ENCODE measurements around the gene TBC1D21. TPM values are rescaled to one million over a fixed set of nuclear protein-coding genes. Genes with fewer than 3 reads are reported as not detected.

Gene TBC1D21
- total RNA-seq, 2 donors from 2014 or later: not detected

DNA sequence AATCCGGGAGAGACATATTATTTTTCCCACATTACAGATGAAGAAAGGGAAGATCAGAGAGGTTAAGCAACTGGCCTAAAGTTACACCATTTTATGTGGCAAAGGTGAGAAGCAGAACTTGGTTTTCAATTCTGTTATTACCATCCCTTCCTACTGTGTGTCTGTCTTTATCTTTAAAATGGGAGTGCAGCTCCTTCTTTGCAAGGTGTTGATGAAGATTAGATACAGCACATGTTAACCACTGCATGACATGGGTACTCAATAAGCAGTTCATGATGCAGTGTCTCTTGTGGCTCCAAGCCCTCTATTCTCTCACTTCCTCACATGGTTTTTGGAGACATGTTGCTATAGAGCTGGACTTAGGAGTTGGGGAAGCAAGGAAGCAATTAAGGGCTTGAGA lies 23.1 kb upstream of the TBC1D21 start:
- Mint-ChIP-seq H3K27ac (no peak overlapping the region), H3K9me3 (no peaks in the 10 kb centered on the region), H3K4me3 (no peak overlapping the region), H3K36me3 (ENCODE audit: low read depth) (no peaks in the 10 kb centered on the region), H3K27me3 (peaks cover 55% of the 10 kb centered on the region), H3K4me1 (no peaks in the 10 kb centered on the region)
- no peak for ATAC-seq (replicated peaks)

DNA sequence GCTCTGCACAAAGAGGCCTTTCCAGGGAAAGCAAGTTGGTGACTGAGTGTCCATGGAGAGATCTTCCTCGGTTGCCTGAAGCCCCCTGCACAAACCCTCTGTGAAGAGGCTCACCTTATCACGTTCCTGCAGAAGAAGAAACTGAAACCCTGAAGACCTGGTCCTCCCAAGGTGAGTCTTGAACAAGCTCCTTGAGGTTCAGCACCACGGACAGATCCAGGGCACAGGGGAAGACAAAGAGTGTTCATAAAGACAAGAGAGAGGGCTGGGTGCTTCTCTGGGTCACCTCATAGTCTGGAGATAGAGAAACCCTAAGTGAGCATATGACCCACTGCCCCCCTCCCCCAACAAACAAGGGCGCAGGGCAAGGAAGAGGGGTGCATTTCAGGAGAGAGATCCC lies 21.7 kb upstream of the TBC1D21 start:
- Mint-ChIP-seq H3K36me3 (ENCODE audit: low read depth) (no peaks in the 10 kb centered on the region), H3K4me1 (no peaks in the 10 kb centered on the region), H3K9me3 (no peaks in the 10 kb centered on the region), H3K27ac (no peak overlapping the region), H3K27me3 (peaks cover 55% of the 10 kb centered on the region), H3K4me3 (no peak overlapping the region)
- no peak for ATAC-seq (replicated peaks)

DNA sequence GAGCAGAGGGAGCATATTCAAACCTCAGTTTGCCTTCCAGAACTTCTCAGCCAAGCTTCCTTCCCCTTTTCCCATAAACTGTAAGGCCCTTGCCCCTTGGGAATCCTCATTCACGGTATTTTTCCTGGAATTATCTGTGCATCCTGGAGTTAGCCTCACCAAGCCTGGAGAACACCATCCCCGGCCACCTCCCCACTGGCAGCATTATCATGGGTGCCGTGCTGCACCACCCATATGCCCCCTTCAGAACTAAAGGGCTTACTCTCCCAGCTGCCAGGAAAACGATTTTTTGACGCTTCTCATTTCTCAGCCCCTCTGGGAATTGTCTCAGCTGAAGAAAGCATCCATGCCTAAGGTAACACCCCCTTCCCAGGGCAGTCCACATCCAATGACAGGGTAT lies 20.9 kb upstream of the TBC1D21 start:
- Mint-ChIP-seq H3K36me3 (ENCODE audit: low read depth) (no peaks in the 10 kb centered on the region), H3K27me3 (peaks cover 57% of the 10 kb centered on the region), H3K4me3 (no peak overlapping the region), H3K27ac (no peak overlapping the region), H3K9me3 (no peaks in the 10 kb centered on the region), H3K4me1 (no peaks in the 10 kb centered on the region)
- no peak for ATAC-seq (replicated peaks)

DNA sequence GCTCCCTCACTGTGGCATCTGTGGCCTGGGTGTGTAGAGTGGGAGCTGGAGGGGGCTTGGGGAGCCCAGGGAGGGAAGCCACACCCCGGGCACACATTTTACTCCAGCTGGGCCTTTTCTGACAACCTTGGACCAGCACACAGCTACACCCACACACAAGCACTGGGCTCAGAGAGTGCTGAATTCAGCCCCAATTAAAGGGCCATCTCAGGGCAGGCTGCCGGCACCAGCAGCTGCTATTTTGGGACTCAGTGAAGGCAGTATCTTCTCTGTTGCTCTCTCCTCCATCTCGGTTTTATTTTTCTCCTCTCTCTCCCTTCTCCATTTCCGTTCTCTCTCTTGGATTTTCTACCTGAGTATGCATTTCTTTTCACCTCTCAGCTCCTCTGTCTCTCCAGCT lies 19.1 kb upstream of the TBC1D21 start:
- H3K36me3 Mint-ChIP-seq (ENCODE audit: low read depth): no peaks in the 10 kb centered on the region
- H3K4me1 Mint-ChIP-seq: no peaks in the 10 kb centered on the region
- H3K27ac Mint-ChIP-seq: no peak overlapping the region
- no peaks in the 10 kb centered on the region for H3K9me3 Mint-ChIP-seq
- H3K27me3 Mint-ChIP-seq: peaks cover 58% of the 10 kb centered on the region
- no peak overlapping the region for H3K4me3 Mint-ChIP-seq
- no peak for ATAC-seq (replicated peaks)

DNA sequence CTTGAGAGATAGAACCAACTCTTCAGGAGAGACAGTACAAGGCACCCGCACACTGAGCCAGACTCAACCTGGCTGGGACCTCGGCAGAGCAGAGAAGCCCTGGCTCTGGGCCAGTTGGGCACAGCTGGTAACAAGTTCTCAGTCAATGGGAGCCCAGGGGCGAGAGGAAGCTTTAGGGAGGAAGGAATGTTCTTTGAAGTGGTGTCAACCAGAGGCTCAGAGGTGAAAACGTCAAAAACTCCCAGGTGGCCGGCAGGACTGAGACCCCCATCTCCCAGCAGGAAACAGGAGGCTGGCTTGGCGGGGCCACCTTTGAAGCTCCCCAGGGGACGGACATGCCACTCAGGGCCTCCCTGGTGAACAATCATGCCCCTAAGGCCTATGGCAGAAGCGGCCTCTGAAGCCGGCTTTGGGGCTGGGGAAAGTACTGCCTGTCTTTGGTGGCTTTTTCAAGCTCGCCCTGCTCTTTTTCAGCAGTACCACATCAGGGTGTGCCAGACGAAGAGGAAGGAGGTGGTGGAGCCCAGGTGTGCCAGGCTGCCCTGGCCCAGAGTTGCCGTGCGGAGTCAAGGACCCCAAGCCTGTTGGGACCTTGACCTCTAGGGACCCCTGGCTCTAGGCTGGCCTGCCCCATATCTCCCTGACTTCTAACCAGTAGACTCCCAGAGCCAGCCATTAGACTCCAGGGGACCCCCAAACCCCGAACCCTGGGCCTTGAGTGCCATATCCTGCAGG lies 16.7 kb upstream of the TBC1D21 start:
- no peak overlapping the region for H3K27ac Mint-ChIP-seq
- H3K4me3 Mint-ChIP-seq: no peak overlapping the region
- H3K9me3 Mint-ChIP-seq: no peaks in the 10 kb centered on the region
- H3K4me1 Mint-ChIP-seq: no peaks in the 10 kb centered on the region
- H3K36me3 Mint-ChIP-seq (ENCODE audit: low read depth): no peaks in the 10 kb centered on the region
- peaks cover 50% of the 10 kb centered on the region for H3K27me3 Mint-ChIP-seq
- ATAC-seq (replicated peaks): no peak

DNA sequence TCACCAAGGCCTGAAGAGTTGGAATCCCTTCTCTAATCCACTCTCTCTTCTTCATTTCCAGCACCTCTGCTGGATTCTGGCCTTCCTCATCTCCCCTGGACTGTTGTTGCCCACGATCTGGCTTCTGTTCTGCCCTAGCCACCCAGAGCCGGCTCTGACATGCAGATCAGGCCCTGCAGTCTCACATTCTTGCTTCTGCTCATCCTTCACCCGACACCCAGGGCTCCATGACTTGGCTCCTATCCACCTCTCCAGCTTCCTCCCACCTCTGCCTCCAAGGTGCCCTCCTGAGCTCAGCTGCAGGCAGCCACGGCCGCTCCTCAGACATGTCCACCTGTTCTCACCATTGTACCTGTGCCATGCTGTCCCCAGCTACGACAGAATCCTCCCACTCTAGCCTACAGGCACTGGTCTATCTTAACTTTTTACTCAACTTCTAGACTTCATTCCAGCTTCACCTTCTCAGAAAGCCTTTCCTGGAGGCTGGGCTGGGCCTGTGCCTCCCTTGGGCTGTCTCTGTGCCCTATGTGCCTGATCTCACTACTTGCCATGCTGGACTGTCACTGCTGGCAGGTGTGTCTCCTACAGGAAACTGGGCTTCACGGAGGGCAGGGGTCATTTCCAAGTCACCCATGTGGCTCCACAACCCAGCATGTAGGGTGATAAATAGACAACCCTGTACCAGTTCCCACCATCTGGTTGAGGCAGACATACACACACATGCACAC lies 16.0 kb upstream of the TBC1D21 start:
- Mint-ChIP-seq H3K36me3 (ENCODE audit: low read depth) (no peaks in the 10 kb centered on the region), H3K27ac (no peak overlapping the region), H3K4me1 (no peaks in the 10 kb centered on the region), H3K27me3 (peaks cover 48% of the 10 kb centered on the region), H3K9me3 (no peaks in the 10 kb centered on the region), H3K4me3 (no peak overlapping the region)
- no peak for ATAC-seq (replicated peaks)

DNA sequence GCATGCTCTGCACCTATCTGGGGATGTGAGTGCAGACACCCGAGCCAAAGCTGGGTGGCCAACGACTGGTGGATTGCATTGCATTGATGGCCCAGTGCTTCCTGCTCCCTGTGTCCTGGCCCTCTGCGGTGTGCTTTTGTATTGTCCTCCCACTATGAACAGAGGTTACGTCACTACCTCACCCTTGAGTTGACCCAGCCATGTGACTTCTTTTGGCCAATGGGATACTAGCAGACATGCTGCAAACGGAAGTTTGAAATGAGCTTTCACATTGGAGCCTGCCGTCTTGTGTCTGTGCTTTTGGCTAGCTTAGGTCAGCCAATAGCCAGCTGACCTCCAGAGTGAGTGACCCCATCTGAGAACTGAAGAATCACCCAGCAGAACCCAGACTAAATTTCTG lies 15.3 kb upstream of the TBC1D21 start:
- Mint-ChIP-seq H3K27ac (no peak overlapping the region), H3K9me3 (no peaks in the 10 kb centered on the region), H3K4me3 (no peak overlapping the region), H3K27me3 (peaks cover 47% of the 10 kb centered on the region), H3K36me3 (ENCODE audit: low read depth) (no peaks in the 10 kb centered on the region), H3K4me1 (no peaks in the 10 kb centered on the region)
- ATAC-seq (replicated peaks): no peak

DNA sequence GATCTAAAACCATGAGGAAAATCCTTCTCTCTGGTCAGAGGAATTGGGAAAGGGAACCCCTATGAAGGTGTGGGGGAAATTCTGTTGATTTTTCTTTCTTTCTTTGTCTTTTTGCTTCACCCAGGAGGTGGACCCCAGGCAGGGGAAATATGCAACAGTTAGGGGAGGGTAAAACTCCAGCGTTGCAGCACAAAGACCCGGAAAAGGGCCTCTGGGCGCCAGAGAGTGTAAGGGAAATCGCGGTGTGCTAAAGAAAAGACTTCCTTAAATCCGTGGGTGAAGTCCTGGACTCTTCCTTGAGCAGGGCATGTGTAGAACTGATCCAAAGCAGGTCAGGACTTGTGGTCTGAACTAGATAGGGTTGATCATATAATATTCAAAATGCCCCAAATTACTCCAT lies 11.1 kb upstream of the TBC1D21 start:
- Mint-ChIP-seq H3K9me3 (no peaks in the 10 kb centered on the region), H3K27ac (no peak overlapping the region), H3K27me3 (peaks cover 49% of the 10 kb centered on the region), H3K4me1 (no peaks in the 10 kb centered on the region), H3K4me3 (no peak overlapping the region), H3K36me3 (ENCODE audit: low read depth) (no peaks in the 10 kb centered on the region)
- ATAC-seq (replicated peaks): no peak

DNA sequence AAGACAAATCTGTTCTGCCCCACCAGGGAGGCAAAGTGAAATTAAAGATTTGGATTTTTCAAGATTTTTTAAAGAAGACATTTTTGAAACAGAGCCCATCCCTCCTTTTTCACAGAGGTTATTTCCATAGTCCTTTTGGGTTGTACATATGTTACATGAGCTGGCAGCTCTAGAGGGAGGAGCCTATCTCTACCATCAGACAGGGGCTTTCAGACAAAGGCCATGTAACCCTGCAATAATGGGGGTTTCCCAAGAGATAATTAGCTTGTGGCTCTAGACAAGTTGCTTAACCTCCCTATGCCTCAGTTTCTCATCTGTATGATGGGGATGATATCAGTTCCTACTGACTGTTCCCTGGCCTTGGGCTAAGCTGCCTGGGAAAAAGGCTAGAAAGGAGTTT lies 8.0 kb upstream of the TBC1D21 start:
- H3K4me1 Mint-ChIP-seq: no peaks in the 10 kb centered on the region
- H3K36me3 Mint-ChIP-seq (ENCODE audit: low read depth): no peaks in the 10 kb centered on the region
- peaks cover 43% of the 10 kb centered on the region for H3K27me3 Mint-ChIP-seq
- no peak overlapping the region for H3K27ac Mint-ChIP-seq
- no peak overlapping the region for H3K4me3 Mint-ChIP-seq
- no peaks in the 10 kb centered on the region for H3K9me3 Mint-ChIP-seq
- ATAC-seq (replicated peaks): no peak

DNA sequence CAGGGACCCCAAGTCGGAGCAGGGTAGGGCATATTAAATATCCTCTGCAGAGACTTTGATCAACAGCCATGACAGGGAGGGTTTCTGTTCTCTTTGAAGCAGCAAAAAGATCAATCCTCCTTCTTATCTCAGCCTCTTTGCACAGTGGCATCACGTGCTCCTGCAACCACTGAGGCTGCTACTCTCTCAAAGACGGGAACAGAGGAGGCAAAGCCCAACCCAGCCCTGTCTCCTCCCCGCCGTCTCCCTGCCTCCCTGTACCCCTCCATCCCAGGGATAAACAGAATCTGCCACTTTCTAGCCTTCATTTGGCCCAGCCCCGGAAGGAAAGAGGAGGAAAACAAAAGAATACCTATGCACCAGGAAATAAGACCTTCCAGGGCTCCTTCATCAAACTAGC lies 7.5 kb upstream of the TBC1D21 start:
- no peaks in the 10 kb centered on the region for H3K9me3 Mint-ChIP-seq
- no peak for ATAC-seq (replicated peaks)

DNA sequence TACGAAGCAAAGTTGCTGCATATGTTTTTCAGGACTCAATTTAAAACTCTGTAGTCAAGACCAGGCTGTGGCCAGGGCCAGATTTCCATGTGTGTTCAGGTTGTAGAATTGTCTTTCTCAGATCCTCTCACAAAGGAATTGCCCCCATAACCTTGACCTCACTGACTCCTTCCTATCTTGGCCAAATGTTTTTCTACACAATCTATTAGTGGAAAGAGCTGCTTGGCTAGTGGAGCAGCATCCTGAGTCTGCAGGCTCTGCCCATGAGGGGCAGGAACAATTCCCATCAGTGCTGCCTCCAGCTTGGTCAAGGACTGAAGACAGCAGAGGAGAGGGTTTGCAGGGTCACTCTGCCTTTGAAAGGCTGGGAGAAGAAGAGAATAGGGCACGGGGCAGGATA lies 6.9 kb upstream of the TBC1D21 start:
- Mint-ChIP-seq H3K27me3 (peaks cover 49% of the 10 kb centered on the region), H3K36me3 (ENCODE audit: low read depth) (no peaks in the 10 kb centered on the region), H3K4me3 (no peak overlapping the region), H3K4me1 (no peaks in the 10 kb centered on the region), H3K27ac (no peak overlapping the region), H3K9me3 (no peaks in the 10 kb centered on the region)
- ATAC-seq (replicated peaks): no peak

More for the DNA sequence above, 7.5 kb upstream of the TBC1D21 start:
- no peaks in the 10 kb centered on the region for H3K4me1 Mint-ChIP-seq
- H3K36me3 Mint-ChIP-seq (ENCODE audit: low read depth): no peaks in the 10 kb centered on the region
- no peak overlapping the region for H3K27ac Mint-ChIP-seq
- peaks cover 43% of the 10 kb centered on the region for H3K27me3 Mint-ChIP-seq
- no peak overlapping the region for H3K4me3 Mint-ChIP-seq

DNA sequence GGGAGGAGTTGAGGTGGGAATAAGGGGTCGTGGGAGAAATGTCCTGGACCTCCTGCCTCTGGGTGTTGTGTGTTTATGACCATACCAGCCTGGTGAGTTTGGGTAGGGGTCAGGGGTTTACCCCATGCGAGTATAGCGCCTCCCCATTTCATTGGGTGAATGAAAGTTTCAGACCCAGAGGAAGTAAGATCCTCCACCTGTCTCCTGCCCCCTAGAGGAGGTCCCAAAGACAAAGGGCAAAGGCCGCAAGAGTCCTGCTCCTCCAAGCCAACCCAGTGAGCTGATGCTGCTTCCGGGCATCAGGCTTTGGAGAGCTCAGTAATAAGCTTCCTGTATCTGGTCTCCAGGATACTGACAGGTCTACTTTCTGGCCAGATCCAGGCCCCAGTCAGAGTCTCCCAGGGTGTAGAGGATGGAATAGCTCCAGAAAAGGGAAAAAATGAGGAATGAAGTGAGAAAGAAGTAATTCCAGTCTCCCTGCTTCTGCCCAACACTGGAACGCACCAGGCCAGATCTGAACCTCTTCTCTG lies 6.4 kb upstream of the TBC1D21 start:
- H3K27ac Mint-ChIP-seq: no peak overlapping the region
- no peak overlapping the region for H3K4me3 Mint-ChIP-seq
- peaks cover 50% of the 10 kb centered on the region for H3K27me3 Mint-ChIP-seq
- no peak for ATAC-seq (replicated peaks)
- H3K36me3 Mint-ChIP-seq (ENCODE audit: low read depth): no peaks in the 10 kb centered on the region
- no peaks in the 10 kb centered on the region for H3K9me3 Mint-ChIP-seq
- no peaks in the 10 kb centered on the region for H3K4me1 Mint-ChIP-seq

DNA sequence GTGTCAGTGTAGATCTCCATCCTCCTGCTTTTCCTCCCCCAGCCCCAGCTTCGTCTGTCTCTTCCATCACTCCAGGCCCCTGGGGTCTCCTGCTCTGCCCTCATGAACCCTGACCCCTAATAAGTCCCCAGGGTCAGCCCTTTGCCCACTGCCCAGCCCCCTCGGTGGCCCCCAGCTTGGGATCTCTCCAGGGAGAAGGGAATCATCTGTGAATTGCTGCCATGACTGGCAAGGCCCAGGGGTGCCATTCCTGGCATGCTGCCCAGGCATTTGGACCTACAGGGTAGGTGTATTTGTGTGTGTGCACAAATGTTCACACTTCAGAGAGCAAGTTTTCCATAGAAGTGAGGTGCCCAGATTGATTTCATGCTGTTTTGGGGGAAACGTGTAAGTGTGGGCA lies 5.9 kb upstream of the TBC1D21 start:
- H3K4me3 Mint-ChIP-seq: no peak overlapping the region
- H3K27me3 Mint-ChIP-seq: peaks cover 52% of the 10 kb centered on the region
- H3K9me3 Mint-ChIP-seq: no peaks in the 10 kb centered on the region

DNA sequence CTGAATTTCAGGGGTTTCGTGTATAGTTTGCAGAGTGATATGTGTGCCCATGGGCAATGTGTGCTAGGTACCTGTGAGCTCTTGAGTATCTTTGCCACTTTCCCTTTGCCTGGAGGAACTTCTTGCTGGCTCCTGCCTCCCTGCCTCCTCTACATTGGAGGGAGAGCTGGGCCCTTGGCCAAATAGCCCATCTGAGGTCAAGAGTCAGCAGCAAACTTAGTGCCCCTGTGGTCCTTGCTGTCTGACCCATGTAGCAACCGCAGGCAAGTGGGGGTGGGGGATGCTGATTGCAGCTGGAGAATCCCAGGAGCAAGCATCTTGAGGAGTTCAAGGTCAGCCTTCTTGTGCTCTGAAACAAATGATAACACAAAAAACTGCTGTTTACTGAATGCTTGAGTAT lies 5.4 kb upstream of the TBC1D21 start:
- no peak for ATAC-seq (replicated peaks)
- Mint-ChIP-seq H3K27ac (no peak overlapping the region), H3K4me3 (no peak overlapping the region), H3K4me1 (no peaks in the 10 kb centered on the region), H3K36me3 (ENCODE audit: low read depth) (no peaks in the 10 kb centered on the region), H3K9me3 (no peaks in the 10 kb centered on the region), H3K27me3 (peaks cover 53% of the 10 kb centered on the region)

More for the DNA sequence above, 5.9 kb upstream of the TBC1D21 start:
- Mint-ChIP-seq H3K4me1 (no peaks in the 10 kb centered on the region), H3K27ac (no peak overlapping the region), H3K36me3 (ENCODE audit: low read depth) (no peaks in the 10 kb centered on the region)
- ATAC-seq (replicated peaks): no peak
